Right lobe of liver (tissue), 4 donors: ENCODE data around the gene EPN3.

Source experiments
- POLR2A ChIP-seq: fragments of 450-650 bp; IDR thresholded peaks from one replicate; pipeline ENCODE4 v1.6.1; 2017; ENCODE audit warnings: antibody characterized with exemption, mild to moderate bottlenecking
- TF ChIP-seq, protein P1 (sequence below), 4 donors: fragments of 200-600 bp in 3 of 4; fragments of 450-650 bp in 1 of 4; IDR thresholded peaks; one replicate each; pipeline versions ENCODE4 v1.5.1 to v1.8.0; 2016 to 2022; ENCODE audit warnings: antibody characterized with exemption in 4 of 4, mild to moderate bottlenecking in 2 of 4
- donor health status: DM: no; HTN: no; CAD: no.
- donor health status: DM: no; HTN: no; CAD: no.
- donor health status: DM: no; HTN: yes; CAD: no.

GRCh38 chr17:50514388-50514787 is 18.1 kb upstream of the EPN3 start:
- no peak for TF ChIP-seq POLR2A
- TF ChIP-seq, protein P1, sequence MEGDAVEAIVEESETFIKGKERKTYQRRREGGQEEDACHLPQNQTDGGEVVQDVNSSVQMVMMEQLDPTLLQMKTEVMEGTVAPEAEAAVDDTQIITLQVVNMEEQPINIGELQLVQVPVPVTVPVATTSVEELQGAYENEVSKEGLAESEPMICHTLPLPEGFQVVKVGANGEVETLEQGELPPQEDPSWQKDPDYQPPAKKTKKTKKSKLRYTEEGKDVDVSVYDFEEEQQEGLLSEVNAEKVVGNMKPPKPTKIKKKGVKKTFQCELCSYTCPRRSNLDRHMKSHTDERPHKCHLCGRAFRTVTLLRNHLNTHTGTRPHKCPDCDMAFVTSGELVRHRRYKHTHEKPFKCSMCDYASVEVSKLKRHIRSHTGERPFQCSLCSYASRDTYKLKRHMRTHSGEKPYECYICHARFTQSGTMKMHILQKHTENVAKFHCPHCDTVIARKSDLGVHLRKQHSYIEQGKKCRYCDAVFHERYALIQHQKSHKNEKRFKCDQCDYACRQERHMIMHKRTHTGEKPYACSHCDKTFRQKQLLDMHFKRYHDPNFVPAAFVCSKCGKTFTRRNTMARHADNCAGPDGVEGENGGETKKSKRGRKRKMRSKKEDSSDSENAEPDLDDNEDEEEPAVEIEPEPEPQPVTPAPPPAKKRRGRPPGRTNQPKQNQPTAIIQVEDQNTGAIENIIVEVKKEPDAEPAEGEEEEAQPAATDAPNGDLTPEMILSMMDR (IDR thresholded peaks at IDR 0.05): no peak
